ENCODE measurements around the gene OLFML1.

The OLFML1 gene

DNA sequence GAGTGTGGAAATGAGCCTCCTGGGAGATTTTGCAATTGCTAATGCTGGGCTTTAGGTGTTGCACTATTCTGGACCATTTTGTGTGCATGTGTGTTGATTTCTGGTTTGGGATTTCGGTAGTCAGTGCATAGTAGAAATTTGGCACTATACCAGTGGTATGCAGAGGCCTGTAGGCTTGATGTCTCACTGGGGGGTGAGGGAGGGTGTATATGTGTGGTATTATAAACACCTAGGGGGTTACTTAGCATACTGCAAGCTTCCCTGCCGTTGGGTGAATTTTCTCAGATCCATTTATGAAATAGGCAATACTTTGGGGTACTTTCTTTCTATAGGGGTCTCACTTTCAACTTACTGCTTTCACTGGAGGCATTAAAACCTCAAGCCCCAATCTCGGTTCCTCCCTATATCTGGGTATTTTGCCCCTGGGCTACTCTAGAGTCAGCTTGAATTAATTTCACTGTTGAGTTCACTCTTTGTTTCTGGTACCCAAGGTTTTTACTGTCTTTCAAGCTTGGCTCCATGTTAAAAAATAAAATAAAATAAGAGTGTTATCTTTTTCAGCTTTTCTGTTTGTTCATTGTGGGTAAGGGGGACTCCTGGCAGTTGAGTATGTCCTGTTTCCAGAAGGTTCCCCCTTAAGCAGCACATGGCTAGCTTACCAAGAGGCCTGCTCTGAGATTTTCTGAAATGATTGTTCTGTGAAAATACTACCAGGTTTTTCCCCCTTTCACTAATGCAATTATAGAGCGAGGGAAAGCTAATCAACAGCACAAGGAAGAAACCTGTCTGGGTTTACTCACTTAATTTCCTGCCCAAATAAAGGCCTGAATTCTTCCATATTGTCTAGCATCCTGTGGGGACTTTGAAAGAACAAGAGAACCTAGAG is 74.3 kb downstream of the OLFML1 start:
- no peak for DNase-seq

Measured in hypothalamus (tissue), 51 donors.